GM12875 (cell line): ENCODE data around the gene CCN6.

ENCODE experiments used
- H3K4me3 ChIP-seq: one replicate; pipeline ENCODE4 v1.5.1; 2011; ENCODE audit warnings: low read depth, low read length, control low read depth
- CTCF ChIP-seq: IDR thresholded peaks from 2 replicates; pipeline ENCODE4 v1.5.1; 2011; ENCODE audit warnings: low read depth, mild to moderate bottlenecking, control low read depth, inconsistent platforms, low read length, moderate library complexity, borderline replicate concordance; ENCODE audit not compliant: insufficient read depth

The CCN6 gene

GRCh38 chr6:112033791-112034615, 19.9 kb upstream of the CCN6 start:
- no peak overlapping the region for H3K4me3 ChIP-seq
- no peak for TF ChIP-seq CTCF

GRCh38 chr6:112034616-112034995, 19.3 kb upstream of the CCN6 start:
- no peak overlapping the region for H3K4me3 ChIP-seq
- TF ChIP-seq CTCF: no peak

- no peak overlapping the region for H3K4me3 ChIP-seq
- no peak for TF ChIP-seq CTCF
Observed at GRCh38 chr6:112036088-112036637, 17.7 kb upstream of the CCN6 start.

GRCh38 chr6:112037783-112038216, 16.1 kb upstream of the CCN6 start:
- no peak for TF ChIP-seq CTCF
- no peak overlapping the region for H3K4me3 ChIP-seq

- no peak overlapping the region for H3K4me3 ChIP-seq
- TF ChIP-seq CTCF: no peak
Observed at GRCh38 chr6:112038268-112038667, 15.6 kb upstream of the CCN6 start.

GRCh38 chr6:112038756-112039430, 15.0 kb upstream of the CCN6 start:
- TF ChIP-seq CTCF: no peak
- no peak overlapping the region for H3K4me3 ChIP-seq

GRCh38 chr6:112039431-112039770, 14.5 kb upstream of the CCN6 start:
- H3K4me3 ChIP-seq: no peak overlapping the region
- no peak for TF ChIP-seq CTCF
